Measurements from ENCODE around the gene CABP7. TPM values are rescaled to one million over a fixed set of nuclear protein-coding genes. Genes with fewer than 3 reads are reported as not detected.

CABP7 gene
- 0.12 TPM in 1 of 2 replicates, not detected in the other for total RNA-seq
- long read RNA-seq: 0 reads

GRCh38 chr22:29719899-29720645, at the start of gene CABP7:
Gene CABP7, plus strand, starts transcription at chr22:29720003. Its CDS starts 422 bp downstream, at chr22:29720425.
- H3K4me1 Mint-ChIP-seq (ENCODE audit: low read depth): peaks cover 2% of the 10 kb centered on the region
- no peak for DNase-seq (ENCODE audit: low spot score, unreplicated experiment)
- no peak within 1 kb of the TSS for H3K27ac Mint-ChIP-seq
- TF ChIP-seq, protein P1, sequence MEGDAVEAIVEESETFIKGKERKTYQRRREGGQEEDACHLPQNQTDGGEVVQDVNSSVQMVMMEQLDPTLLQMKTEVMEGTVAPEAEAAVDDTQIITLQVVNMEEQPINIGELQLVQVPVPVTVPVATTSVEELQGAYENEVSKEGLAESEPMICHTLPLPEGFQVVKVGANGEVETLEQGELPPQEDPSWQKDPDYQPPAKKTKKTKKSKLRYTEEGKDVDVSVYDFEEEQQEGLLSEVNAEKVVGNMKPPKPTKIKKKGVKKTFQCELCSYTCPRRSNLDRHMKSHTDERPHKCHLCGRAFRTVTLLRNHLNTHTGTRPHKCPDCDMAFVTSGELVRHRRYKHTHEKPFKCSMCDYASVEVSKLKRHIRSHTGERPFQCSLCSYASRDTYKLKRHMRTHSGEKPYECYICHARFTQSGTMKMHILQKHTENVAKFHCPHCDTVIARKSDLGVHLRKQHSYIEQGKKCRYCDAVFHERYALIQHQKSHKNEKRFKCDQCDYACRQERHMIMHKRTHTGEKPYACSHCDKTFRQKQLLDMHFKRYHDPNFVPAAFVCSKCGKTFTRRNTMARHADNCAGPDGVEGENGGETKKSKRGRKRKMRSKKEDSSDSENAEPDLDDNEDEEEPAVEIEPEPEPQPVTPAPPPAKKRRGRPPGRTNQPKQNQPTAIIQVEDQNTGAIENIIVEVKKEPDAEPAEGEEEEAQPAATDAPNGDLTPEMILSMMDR (IDR thresholded peaks at IDR 0.05; ENCODE audit: unreplicated experiment): no peak
- no peaks in the 10 kb centered on the region for H3K9me3 Mint-ChIP-seq (ENCODE audit: low read depth)
- H3K4me3 Mint-ChIP-seq (ENCODE audit: low read depth): no peak within 1 kb of the TSS
- H3K27me3 Mint-ChIP-seq: peaks cover 65% of the 10 kb centered on the region
- H3K36me3 Mint-ChIP-seq (ENCODE audit: insufficient read depth): no peaks in the 10 kb centered on the region

DNA sequence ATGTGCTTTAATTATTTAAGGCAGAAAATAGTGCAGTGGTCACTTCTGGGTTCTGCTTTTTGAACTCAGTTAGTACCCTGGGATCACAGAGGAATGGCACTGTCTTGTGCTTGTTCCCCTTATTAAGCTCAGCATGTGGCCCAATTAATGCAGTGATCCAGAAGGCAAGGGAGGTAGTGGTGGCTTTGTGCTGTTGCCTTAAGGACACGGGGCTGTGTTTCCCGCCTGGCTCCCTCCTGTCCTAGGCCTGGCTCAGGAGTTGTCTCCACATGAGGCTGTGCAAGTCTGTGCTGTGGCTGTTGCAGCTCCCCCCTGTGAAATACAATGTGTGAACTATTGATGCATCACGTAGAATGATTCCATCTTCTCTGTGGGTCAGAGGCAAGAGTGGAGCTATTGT, 49.2 kb upstream of the CABP7 start:
- DNase-seq (ENCODE audit: low spot score, unreplicated experiment): no peak
- Mint-ChIP-seq H3K9me3 (ENCODE audit: low read depth) (no peaks in the 10 kb centered on the region), H3K4me3 (ENCODE audit: low read depth) (no peak overlapping the region), H3K27me3 (no peaks in the 10 kb centered on the region), H3K27ac (no peak overlapping the region), H3K4me1 (ENCODE audit: low read depth) (no peaks in the 10 kb centered on the region), H3K36me3 (ENCODE audit: insufficient read depth) (peaks cover 9% of the 10 kb centered on the region)
- TF ChIP-seq, protein P1 (IDR thresholded peaks at IDR 0.05; ENCODE audit: unreplicated experiment): no peak

DNA sequence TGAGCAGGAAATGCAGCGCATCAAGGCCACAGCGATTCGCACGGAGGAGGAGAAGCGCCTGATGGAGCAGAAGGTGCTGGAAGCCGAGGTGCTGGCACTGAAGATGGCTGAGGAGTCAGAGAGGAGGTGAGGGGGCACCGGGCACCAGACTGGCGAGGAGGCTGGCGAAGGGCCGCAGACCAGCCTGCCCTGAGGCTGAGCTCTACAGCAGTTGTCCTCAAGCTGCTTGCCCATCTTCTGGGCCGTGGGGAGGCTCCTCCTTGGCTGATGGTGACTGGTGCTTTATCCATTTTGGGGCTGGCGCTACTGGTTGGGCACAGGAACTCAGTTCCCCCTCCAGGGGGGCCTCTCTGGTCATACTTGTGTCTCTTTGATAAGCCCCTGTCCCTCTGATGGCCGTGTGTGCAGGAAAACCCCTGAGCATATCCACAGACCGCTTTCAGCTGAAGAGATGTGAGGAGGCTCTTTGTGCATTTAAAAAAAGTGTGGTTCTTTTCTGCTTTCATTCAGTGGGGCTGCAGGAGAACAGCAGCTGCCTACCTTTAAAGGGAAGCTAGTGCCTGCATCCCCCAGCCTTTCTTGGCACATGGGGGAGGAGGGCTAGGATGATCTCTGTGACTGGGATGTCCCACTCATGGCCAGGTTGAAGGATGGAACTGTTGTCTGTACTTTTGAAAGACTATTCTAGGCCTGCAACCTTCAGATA, 46.3 kb upstream of the CABP7 start:
- Mint-ChIP-seq H3K27me3 (no peaks in the 10 kb centered on the region), H3K27ac (no peak overlapping the region), H3K4me3 (ENCODE audit: low read depth) (no peak overlapping the region), H3K9me3 (ENCODE audit: low read depth) (no peaks in the 10 kb centered on the region), H3K4me1 (ENCODE audit: low read depth) (no peaks in the 10 kb centered on the region), H3K36me3 (ENCODE audit: insufficient read depth) (peaks cover 9% of the 10 kb centered on the region)
- TF ChIP-seq, protein P1 (IDR thresholded peaks at IDR 0.05; ENCODE audit: unreplicated experiment): no peak
- DNase-seq (ENCODE audit: low spot score, unreplicated experiment): no peak

DNA sequence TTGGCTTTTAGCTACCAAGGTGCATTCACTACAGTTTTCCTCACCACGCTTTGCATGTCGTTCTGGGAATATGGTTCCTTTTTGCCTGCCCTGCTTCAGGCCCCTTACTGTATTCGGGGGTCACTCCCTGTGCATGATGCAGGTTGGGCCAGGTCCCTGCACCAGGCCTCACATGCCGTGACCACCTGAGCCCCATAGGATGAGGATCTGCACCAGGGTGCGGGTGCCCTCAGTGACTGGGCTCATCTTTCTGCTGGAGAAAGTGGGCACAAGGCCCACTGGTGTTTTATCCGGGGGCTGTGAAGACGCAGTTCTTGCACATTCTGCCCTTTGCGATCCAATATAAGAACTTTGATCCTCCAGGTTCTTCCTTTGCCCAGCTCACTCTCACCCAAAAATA, 45.7 kb upstream of the CABP7 start:
- DNase-seq (ENCODE audit: low spot score, unreplicated experiment): no peak
- peaks cover 11% of the 10 kb centered on the region for H3K36me3 Mint-ChIP-seq (ENCODE audit: insufficient read depth)
- no peaks in the 10 kb centered on the region for H3K9me3 Mint-ChIP-seq (ENCODE audit: low read depth)
- H3K4me3 Mint-ChIP-seq (ENCODE audit: low read depth): no peak overlapping the region
- H3K4me1 Mint-ChIP-seq (ENCODE audit: low read depth): no peaks in the 10 kb centered on the region
- TF ChIP-seq, protein P1 (IDR thresholded peaks at IDR 0.05; ENCODE audit: unreplicated experiment): no peak
- no peaks in the 10 kb centered on the region for H3K27me3 Mint-ChIP-seq
- no peak overlapping the region for H3K27ac Mint-ChIP-seq

DNA sequence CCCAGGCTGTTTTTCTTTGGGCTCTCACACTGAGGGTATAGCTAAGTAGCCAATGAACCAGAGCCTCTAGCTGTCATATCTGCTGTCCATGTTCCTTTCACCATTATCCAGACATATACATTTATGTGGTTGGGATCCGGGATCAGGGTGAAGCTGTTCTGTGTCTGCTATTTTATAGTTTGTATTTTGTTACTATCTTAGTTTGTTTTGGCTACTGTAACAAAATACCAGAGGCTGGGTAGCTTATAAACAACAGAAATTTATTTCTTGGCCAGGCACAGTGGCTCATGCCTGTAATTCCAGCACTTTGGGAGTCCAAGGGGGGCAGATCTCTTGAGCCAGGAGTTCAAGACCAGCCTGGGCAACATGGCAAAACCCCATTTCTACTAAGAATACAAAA, 40.5 kb upstream of the CABP7 start:
- Mint-ChIP-seq H3K4me1 (ENCODE audit: low read depth) (no peaks in the 10 kb centered on the region), H3K9me3 (ENCODE audit: low read depth) (no peaks in the 10 kb centered on the region), H3K4me3 (ENCODE audit: low read depth) (no peak overlapping the region), H3K27ac (no peak overlapping the region), H3K27me3 (no peaks in the 10 kb centered on the region), H3K36me3 (ENCODE audit: insufficient read depth) (peaks cover 15% of the 10 kb centered on the region)
- DNase-seq (ENCODE audit: low spot score, unreplicated experiment): no peak
- TF ChIP-seq, protein P1 (IDR thresholded peaks at IDR 0.05; ENCODE audit: unreplicated experiment): no peak
